H1 (cell line): ENCODE data around the gene MYL9. TPM values are rescaled to one million over a fixed set of nuclear protein-coding genes. Genes with fewer than 3 reads are reported as not detected.

Experiments
- CTCF ChIA-PET: fragments of 300-600 bp; sonication (Branson Sonifier 250); formaldehyde crosslinking; loops from one replicate; lab custom pipeline; 2021; ENCODE audit not compliant: partially characterized antibody; lab: Charles Lee
- POLR2A ChIA-PET: fragments of 300-600 bp; sonication (Branson Sonifier 250); formaldehyde crosslinking; loops from one replicate; lab custom pipeline; 2021; ENCODE audit warnings: inconsistent platforms; ENCODE audit not compliant: partially characterized antibody; lab: Charles Lee
- DNase-seq, 2 experiments: peaks; one replicate each; pipeline versions ENCODE4 v3.0.0 to v3.0.0-alpha.2; 2010 to 2022; ENCODE audit warnings: low spot score in 2 of 2, low read depth in 1 of 2, mixed read lengths in 1 of 2
- FAIRE-seq: peaks from 2 replicates; lab custom pipeline; 2011; peaks lifted over from hg19 to GRCh38; lab: Jason Lieb, UNC
- H2AFZ ChIP-seq: 2 replicates; pipeline ENCODE4 v1.8.1; 2012; ENCODE audit warnings: low read length, inconsistent platforms
- H2AK5ac ChIP-seq: 2 replicates; pipeline ENCODE4 v1.6.1; 2013; ENCODE audit warnings: low read depth, low read length
- H2BK120ac ChIP-seq: replicated peaks from 2 replicates; pipeline ENCODE3; 2013; ENCODE audit warnings: low read depth, low read length, inconsistent platforms
- H2BK12ac ChIP-seq: 2 replicates; pipeline ENCODE4 v1.6.1; 2013; ENCODE audit warnings: low read depth, low read length
- H2BK15ac ChIP-seq: 2 replicates; pipeline ENCODE4 v1.6.1; 2013; ENCODE audit warnings: low read length
- H2BK20ac ChIP-seq: 2 replicates; pipeline ENCODE4 v1.6.1; 2013; ENCODE audit warnings: low read length
- H2BK5ac ChIP-seq: 2 replicates; pipeline ENCODE4 v1.6.1; 2013; ENCODE audit warnings: low read depth, low read length
- H3K14ac ChIP-seq: 2 replicates; pipeline ENCODE4 v1.6.1; 2013; ENCODE audit warnings: inconsistent platforms; ENCODE audit not compliant: insufficient read length
- H3K18ac ChIP-seq: 2 replicates; pipeline ENCODE4 v1.6.1; 2013; ENCODE audit warnings: low read length; ENCODE audit errors: extremely low read depth
- H3K23ac ChIP-seq: 2 replicates; pipeline ENCODE4 v1.6.1; 2013; ENCODE audit warnings: inconsistent platforms; ENCODE audit not compliant: insufficient read length
- H3K23me2 ChIP-seq: 2 replicates; pipeline ENCODE4 v1.6.1; 2013; ENCODE audit warnings: low read depth, low read length
- H3K27ac ChIP-seq: 2 replicates; pipeline ENCODE4 v1.6.1; 2011; ENCODE audit warnings: low read depth, low read length, inconsistent platforms
- H3K27me3 ChIP-seq, 4 experiments: replicated peaks in 1 of 4; 1 replicate in 1 of 4; 2 replicates in 3 of 4; pipeline versions ENCODE4 v1.6.1 to v1.8.1; 2011 to 2013; ENCODE audit warnings: low read length in 3 of 4, mild to moderate bottlenecking in 3 of 4, inconsistent platforms in 2 of 4, mixed read lengths in 2 of 4, moderate library complexity in 1 of 4; ENCODE audit not compliant: control insufficient read depth in 3 of 4, insufficient read depth in 3 of 4; ENCODE audit errors: extremely low read depth in 1 of 4
- H3K36me3 ChIP-seq, 4 experiments: 2 replicates each; pipeline versions ENCODE4 v1.6.1 to v1.8.1; 2011 to 2013; ENCODE audit warnings: mild to moderate bottlenecking in 4 of 4, low read length in 3 of 4, moderate library complexity in 2 of 4, control low read depth in 1 of 4, inconsistent platforms in 1 of 4; ENCODE audit not compliant: insufficient read depth in 4 of 4, control insufficient read depth in 2 of 4
- H3K4ac ChIP-seq: replicated peaks from 2 replicates; pipeline ENCODE3; 2013; ENCODE audit warnings: low read length, low read depth, mixed read lengths, inconsistent platforms; ENCODE audit not compliant: insufficient read length
- H3K4me1 ChIP-seq, 4 experiments: replicated peaks in 1 of 4; 1 replicate in 1 of 4; 2 replicates in 3 of 4; pipeline versions ENCODE4 v1.6.1 to v1.8.1; 2011 to 2013; ENCODE audit warnings: low read length in 3 of 4, inconsistent platforms in 2 of 4, mixed read lengths in 1 of 4; ENCODE audit not compliant: insufficient read depth in 4 of 4, control insufficient read depth in 3 of 4
- H3K4me2 ChIP-seq, 2 experiments: 2 replicates each; pipeline versions ENCODE4 v1.6.1 to v1.8.1; 2011 to 2013; ENCODE audit warnings: low read depth in 2 of 2, low read length in 2 of 2, control low read depth in 1 of 2, inconsistent platforms in 1 of 2, mild to moderate bottlenecking in 1 of 2; ENCODE audit not compliant: insufficient read depth in 1 of 2
- H3K4me3 ChIP-seq, 4 experiments: fragments of 200-600, 300-600 bp in 1 of 4; sonication (generic), shearing (Covaris generic), sonication (Bioruptor Twin) in 1 of 4; 2 replicates each; pipeline versions ENCODE4 v1.5.1 to v1.8.1; 2011 to 2016; ENCODE audit warnings: low read length in 4 of 4, low read depth in 3 of 4, control low read depth in 2 of 4, inconsistent platforms in 2 of 4, mild to moderate bottlenecking in 2 of 4, mixed read lengths in 1 of 4, moderate library complexity in 1 of 4; ENCODE audit not compliant: insufficient read depth in 2 of 4; ENCODE audit errors: extremely low read depth in 1 of 4
- H3K56ac ChIP-seq: replicated peaks from 2 replicates; pipeline ENCODE3; 2013; ENCODE audit warnings: low read depth, mild to moderate bottlenecking, mixed read lengths, low read length, inconsistent platforms; ENCODE audit not compliant: insufficient read length
- H3K79me1 ChIP-seq: 2 replicates; pipeline ENCODE4 v1.6.1; 2013; ENCODE audit warnings: low read depth, low read length, control low read depth
- H3K79me2 ChIP-seq, 2 experiments: 2 replicates each; pipeline versions ENCODE4 v1.6.1 to v1.8.1; 2012 to 2013; ENCODE audit warnings: low read length in 2 of 2, mild to moderate bottlenecking in 2 of 2, inconsistent platforms in 1 of 2; ENCODE audit not compliant: insufficient read depth in 2 of 2, control insufficient read depth in 1 of 2
- H3K9ac ChIP-seq, 4 experiments: replicated peaks in 1 of 4; 1 replicate in 1 of 4; 2 replicates in 3 of 4; pipeline versions ENCODE4 v1.6.1 to v1.8.1; 2011 to 2013; ENCODE audit warnings: low read depth in 3 of 4, low read length in 3 of 4, control low read depth in 2 of 4, mild to moderate bottlenecking in 2 of 4, moderate library complexity in 2 of 4, inconsistent platforms in 1 of 4; ENCODE audit errors: extremely low read depth in 1 of 4
- H3K9me3 ChIP-seq, 2 experiments: 2 replicates each; pipeline versions ENCODE4 v1.6.1 to v1.8.1; 2012 to 2013; ENCODE audit warnings: mild to moderate bottlenecking in 2 of 2, moderate library complexity in 2 of 2, control low read depth in 1 of 2, inconsistent platforms in 1 of 2, low read depth in 1 of 2, low read length in 1 of 2, mixed read lengths in 1 of 2; ENCODE audit not compliant: insufficient read depth in 2 of 2
- H4K20me1 ChIP-seq, 2 experiments: replicated peaks in 1 of 2; 2 replicates each; pipeline versions ENCODE3 to v1.8.1; 2011 to 2013; ENCODE audit warnings: inconsistent platforms in 2 of 2, low read length in 2 of 2, mild to moderate bottlenecking in 1 of 2; ENCODE audit not compliant: insufficient read depth in 2 of 2, control insufficient read depth in 1 of 2
- H4K5ac ChIP-seq: 2 replicates; pipeline ENCODE4 v1.6.1; 2013; ENCODE audit warnings: low read length, low read depth, mixed read lengths, inconsistent platforms; ENCODE audit not compliant: insufficient read length
- H4K8ac ChIP-seq: 2 replicates; pipeline ENCODE4 v1.8.0; 2013; ENCODE audit warnings: mild to moderate bottlenecking, moderate library complexity, low read length, inconsistent platforms; ENCODE audit not compliant: insufficient read depth; ENCODE audit errors: extremely low read depth
- H4K91ac ChIP-seq: replicated peaks from 2 replicates; pipeline ENCODE3; 2013; ENCODE audit warnings: low read length, mixed read lengths, inconsistent platforms; ENCODE audit not compliant: insufficient read length
- BRCA1 ChIP-seq: IDR thresholded peaks from 2 replicates; pipeline ENCODE4 v1.6.1; 2012; ENCODE audit warnings: low read depth, low read length, improper control_type of control experiment
- CREB1 ChIP-seq: IDR thresholded peaks from 2 replicates; pipeline ENCODE4 v1.6.1; 2012; ENCODE audit warnings: inconsistent platforms
- EZH2 ChIP-seq: fragments of 200-600 bp; sonication (generic); IDR thresholded peaks from 2 replicates; pipeline ENCODE4 v1.7.1; 2012; ENCODE audit warnings: low read depth, mild to moderate bottlenecking, moderate library complexity, low read length, inconsistent platforms; ENCODE audit not compliant: severe bottlenecking
- JUND ChIP-seq: IDR thresholded peaks from 2 replicates; pipeline ENCODE4 v1.6.1; 2011; ENCODE audit warnings: mild to moderate bottlenecking, improper control_type of control experiment, low read length
- KDM1A ChIP-seq: fragments of 200-600, 300-600 bp; sonication (generic); IDR thresholded peaks from 2 replicates; pipeline ENCODE4 v1.7.1; 2016; ENCODE audit warnings: mild to moderate bottlenecking, low read length, borderline replicate concordance
- PHF8 ChIP-seq: fragments of 200-600 bp; sonication (generic); conservative IDR thresholded peaks from 2 replicates; pipeline ENCODE4 v1.7.1; 2012; ENCODE audit warnings: low read depth, mild to moderate bottlenecking, inconsistent platforms, low read length, moderate library complexity
- POLR2AphosphoS5 ChIP-seq: IDR thresholded peaks from 2 replicates; pipeline ENCODE4 v1.6.1; 2011; ENCODE audit warnings: low read depth, low read length
- RFX5 ChIP-seq: IDR thresholded peaks from 2 replicates; pipeline ENCODE4 v1.6.1; 2011; ENCODE audit warnings: low read depth, low read length, improper control_type of control experiment, borderline replicate concordance
- TAF1 ChIP-seq: IDR thresholded peaks from 2 replicates; pipeline ENCODE4 v1.6.1; 2011; ENCODE audit warnings: mild to moderate bottlenecking, low read depth, low read length
- YY1 ChIP-seq: IDR thresholded peaks from 2 replicates; pipeline ENCODE4 v1.6.1; 2011; ENCODE audit warnings: low read depth, mild to moderate bottlenecking, low read length
- WGBS, 2 experiments: shearing (Covaris generic) in 1 of 2; methylation state at CpG; one replicate each; pipeline versions ENCODE4 v1.1.6 to v1.1.7; 2013 to 2015; ENCODE audit warnings: low lambda C conversion rate in 2 of 2, mixed read lengths in 2 of 2, inconsistent platforms in 1 of 2, low coverage in 1 of 2, missing lambda C conversion rate in 1 of 2; ENCODE audit not compliant: insufficient replicate concordance in 2 of 2, insufficient coverage in 1 of 2, insufficient read length in 1 of 2; ENCODE audit errors: extremely low coverage in 1 of 2, missing lambda C conversion rate in 1 of 2; 5-methylcytosine and 5-hydroxymethylcytosine counted together
- polyA plus RNA-seq, 7 experiments: library from polyadenylated mRNA; depleted of rRNA in 3 of 7; stranded (reverse) in 5 of 7; unstranded in 2 of 7; fragments of >200 nt in 5 of 7; fragments of 200-250 nt in 2 of 7; gene quantifications; 1 replicate in 5 of 7; 2 replicates in 1 of 7; 4 replicates in 1 of 7; pipeline versions ENCODE4 v1.2.1 to v1.2.3, GENCODE V29; 2011 to 2013; ENCODE audit warnings: missing spikeins in 2 of 7, mixed read lengths in 2 of 7
- total RNA-seq: library from RNA; stranded (reverse); fragmentation: NEBNext Ultra II Directional; extraction: Animal tissue kit (Norgen Biotek cat#: 25700); gene quantifications from 2 replicates; pipeline ENCODE4 v1.2.1, GENCODE V29; 2021
- TF ChIP-seq, protein P1 (sequence below): IDR thresholded peaks from 2 replicates; pipeline ENCODE4 v1.6.1; 2012; ENCODE audit warnings: inconsistent platforms

MYL9 gene
- total and polyA plus RNA-seq, 2 of the 8 experiments (the other 6 are each of a cell fraction or from before 2014, with no cell fraction given), result 26.8 to 193 TPM

DNA sequence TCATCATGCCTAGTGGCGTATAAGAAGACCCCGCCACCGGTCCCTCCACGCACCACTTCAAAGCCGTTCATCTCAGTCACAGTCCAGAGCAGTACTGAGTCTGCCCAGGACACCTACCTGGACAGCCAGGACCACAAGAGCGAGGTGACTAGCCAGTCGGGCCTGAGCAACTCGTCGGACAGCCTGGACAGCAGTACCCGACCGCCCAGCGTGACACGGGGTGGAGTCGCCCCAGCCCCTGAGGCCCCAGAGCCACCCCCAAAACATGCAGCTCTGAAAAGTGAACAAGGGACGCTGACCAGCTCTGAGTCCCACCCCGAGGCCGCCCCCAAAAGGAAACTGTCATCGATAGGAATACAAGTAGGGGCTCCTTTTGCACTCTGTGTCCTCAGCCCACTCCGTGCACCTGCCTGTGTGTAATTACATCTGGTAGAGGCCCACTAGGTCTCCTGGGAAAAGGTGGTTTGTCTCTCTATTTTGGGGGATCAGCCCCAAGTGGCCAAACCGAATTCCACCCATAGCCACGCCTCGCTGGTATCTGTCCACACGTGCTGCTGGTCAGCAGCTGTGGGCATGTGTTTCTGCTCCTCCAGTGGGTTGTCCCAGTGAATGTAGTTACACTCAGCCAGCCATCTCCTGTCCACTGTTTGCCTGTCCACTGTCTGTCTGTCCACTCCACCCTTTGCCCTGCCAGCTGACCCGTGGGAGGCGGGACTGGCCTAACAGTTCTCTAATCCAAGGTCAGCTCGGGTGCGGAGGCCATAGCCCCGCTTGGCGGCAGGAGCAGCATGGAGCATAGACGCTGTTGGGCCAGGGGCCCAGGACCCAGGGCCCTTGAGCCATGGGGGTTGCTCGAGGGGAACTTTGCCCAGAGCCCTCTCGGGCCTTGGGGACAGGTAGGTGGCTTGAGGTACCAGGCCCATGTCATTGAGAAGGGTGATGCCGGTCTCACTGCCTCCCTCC, 44.3 kb upstream of the MYL9 start:
- Histone ChIP-seq H4K8ac (no peak overlapping the region; the same call in 1 of the 2 replicates), H3K14ac (no peak overlapping the region), H3K79me1 (peaks cover 15% of the 10 kb centered on the region; the same call in 1 of the 2 replicates), H3K23me2 (no peaks in the 10 kb centered on the region), H3K36me3 (peaks cover 18 to 41% (median 29%) of the 10 kb centered on the region in 4 experiments; a peak in 7 of 8 replicates), H3K18ac (no peak overlapping the region), H2BK12ac (no peak overlapping the region), H3K4ac (no peak overlapping the region), H4K5ac (no peak overlapping the region), H3K56ac (no peak overlapping the region), H2BK20ac (no peak overlapping the region), H2BK120ac (no peak overlapping the region), H3K4me2 (no peak overlapping the region), H3K27me3 (no peaks in the 10 kb centered on the region; a peak in 1 of 7 replicates), H2AFZ (no peak overlapping the region), H3K23ac (no peak overlapping the region), H3K9ac (no peak overlapping the region), H3K9me3 (no peaks in the 10 kb centered on the region), H2AK5ac (no peak overlapping the region), H2BK5ac (no peak overlapping the region), H4K20me1 (peaks cover 21 to 23% of the 10 kb centered on the region in 2 experiments), H3K4me1 (no peaks in the 10 kb centered on the region; a peak in 1 of 7 replicates), H4K91ac (no peak overlapping the region), H3K27ac (no peak overlapping the region), H2BK15ac (no peak overlapping the region), H3K4me3 (no peak overlapping the region), H3K79me2 (peaks cover 0 to 3% of the 10 kb centered on the region in 2 experiments; a peak in 2 of 4 replicates)
- no peak for FAIRE-seq
- POLR2A ChIA-PET, result interaction anchor here (1.1 kb wide), 1 partner anchor 8 kb away, joined by 3 read pairs; no protein-coding TSS in a partner anchor
- 89% methylated on average over 33 of the region's 33 CpGs; no CpG with 5 or more reads in 1 of the 2 experiments for WGBS, 2 experiments
- no peak for DNase-seq
- CTCF ChIA-PET, result interaction anchor here (0.5 to 2.3 kb wide), 5 partner anchors 16 to 279 kb away, joined by 3 to 6 read pairs (median 3); no protein-coding TSS in a partner anchor
- TF ChIP-seq KDM1A (no peak), RFX5 (no peak), BRCA1 (no peak), POLR2AphosphoS5 (no peak), EZH2 (no peak), TAF1 (no peak), YY1 (no peak), PHF8 (no peak), JUND (no peak), CREB1 (no peak)
- TF ChIP-seq, protein P1, sequence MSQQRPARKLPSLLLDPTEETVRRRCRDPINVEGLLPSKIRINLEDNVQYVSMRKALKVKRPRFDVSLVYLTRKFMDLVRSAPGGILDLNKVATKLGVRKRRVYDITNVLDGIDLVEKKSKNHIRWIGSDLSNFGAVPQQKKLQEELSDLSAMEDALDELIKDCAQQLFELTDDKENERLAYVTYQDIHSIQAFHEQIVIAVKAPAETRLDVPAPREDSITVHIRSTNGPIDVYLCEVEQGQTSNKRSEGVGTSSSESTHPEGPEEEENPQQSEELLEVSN, result no peak
